ENCODE measurements around the gene TPRX1.
"Not testable (repeated sequence)": the region's sequence is repeated elsewhere in the genome, so short reads cannot be mapped to it uniquely, and the experiment has no call there.

Gene TPRX1

GRCh38 chr19:47766359-47766620 lies 38.1 kb downstream of the TPRX1 start:
- DNase-seq, result no peak

- DNase-seq, result peak; percentile 6
These were observed 38.6 kb downstream of the TPRX1 start for GRCh38 chr19:47765523-47766358.

GRCh38 chr19:47764705-47765104 lies 39.6 kb downstream of the TPRX1 start:
- not testable (repeated sequence) for DNase-seq

GRCh38 chr19:47762615-47763308 lies 41.6 kb downstream of the TPRX1 start:
- no peak for DNase-seq

DNA sequence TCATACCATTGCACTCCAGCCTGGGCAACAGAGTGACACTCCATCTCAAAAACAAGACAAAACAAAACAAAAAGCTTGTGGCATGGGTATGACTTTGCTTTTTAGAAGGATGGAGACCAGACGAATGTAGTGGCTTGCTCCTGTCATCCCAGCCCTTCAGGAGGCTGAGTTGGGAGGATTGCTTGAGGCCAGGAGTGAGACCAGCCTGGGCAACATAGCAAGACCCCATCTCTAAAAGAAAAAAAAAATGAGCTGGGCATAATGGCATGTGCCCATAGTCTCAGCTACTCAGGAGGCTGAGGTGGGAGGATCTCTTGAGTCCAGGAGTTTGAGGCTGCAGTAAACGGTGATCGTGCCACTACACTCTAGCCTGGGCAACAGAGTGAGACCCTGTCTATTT lies 42.2 kb downstream of the TPRX1 start:
- DNase-seq, result no peak

DNA sequence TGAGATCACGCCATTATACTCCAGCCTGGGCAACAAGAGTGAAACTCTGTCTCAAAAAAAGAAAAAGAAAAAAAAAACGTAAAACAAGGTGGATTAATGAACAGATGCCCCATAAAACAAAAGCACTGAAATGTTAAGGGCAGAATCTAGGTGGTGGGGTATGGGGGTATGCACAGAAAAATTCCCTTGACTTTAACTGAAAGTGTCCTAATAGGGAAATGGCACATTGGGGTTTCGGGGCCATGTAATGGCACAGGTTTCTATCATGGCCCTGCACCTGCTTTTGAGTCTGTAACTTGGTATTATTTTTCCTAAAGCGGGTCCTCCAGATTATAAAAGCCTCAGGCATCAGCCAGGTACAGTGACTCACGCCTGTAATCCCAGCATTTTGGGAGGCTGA lies 42.8 kb downstream of the TPRX1 start:
- no peak for DNase-seq

GRCh38 chr19:47760632-47760999 lies 43.7 kb downstream of the TPRX1 start:
- DNase-seq, result no peak

DNA sequence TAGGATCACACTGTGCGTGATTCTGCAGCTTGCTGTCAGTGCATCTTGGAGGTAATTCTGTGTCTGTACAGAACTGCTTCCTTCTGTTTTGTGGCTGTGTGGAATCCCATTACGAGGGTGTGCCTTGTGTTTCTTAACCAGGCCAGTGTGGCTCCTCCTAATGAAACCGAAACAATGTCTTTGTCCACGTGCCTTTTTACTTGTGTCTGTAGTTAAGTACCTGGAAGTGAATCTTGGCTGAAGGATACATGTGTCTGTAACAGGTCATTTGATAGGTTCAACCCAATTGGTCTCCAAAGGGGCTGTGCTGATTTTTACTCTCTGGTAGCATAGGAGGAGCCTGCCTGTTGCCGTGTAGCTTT lies 45.9 kb downstream of the TPRX1 start:
- DNase-seq, result no peak

DNA sequence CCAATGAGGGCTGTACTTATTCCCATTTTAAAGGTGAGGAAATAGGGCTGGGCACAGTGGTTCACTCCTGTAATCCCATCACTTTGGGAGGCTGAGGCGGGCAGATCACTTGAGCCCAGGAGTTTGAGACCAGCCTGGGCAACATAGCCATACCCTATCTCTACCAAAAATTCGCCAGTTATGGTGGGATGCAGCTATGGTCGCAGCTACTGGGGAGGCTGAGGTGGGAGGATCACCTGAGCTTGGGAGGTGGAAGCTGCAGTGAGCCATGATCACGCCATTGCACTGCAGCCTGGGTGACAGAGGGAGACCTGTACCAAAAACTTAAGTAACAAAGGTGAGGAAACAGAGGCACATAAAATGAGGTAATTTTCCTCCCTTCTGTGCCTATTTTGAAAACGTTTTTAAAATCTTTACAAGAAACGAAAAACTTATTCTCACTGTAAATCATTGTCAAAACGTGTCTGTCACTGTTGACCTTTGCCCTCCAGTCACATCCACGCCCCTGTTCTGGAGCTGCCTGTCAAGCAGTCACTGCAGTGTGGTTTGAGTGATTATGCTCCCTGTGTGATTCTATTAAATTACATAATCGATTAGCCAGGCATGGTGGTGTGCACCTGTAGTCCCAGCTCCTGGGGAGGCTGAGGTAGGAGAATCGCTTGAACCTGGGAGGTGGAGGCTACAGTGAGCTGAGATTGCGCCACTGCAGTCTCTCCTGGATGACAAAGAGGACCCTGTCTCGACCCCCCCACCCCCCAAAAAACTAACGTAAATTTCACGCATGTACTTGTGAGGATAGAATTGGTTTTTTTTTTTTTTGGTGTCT lies 46.5 kb downstream of the TPRX1 start:
- DNase-seq, result no peak

DNA sequence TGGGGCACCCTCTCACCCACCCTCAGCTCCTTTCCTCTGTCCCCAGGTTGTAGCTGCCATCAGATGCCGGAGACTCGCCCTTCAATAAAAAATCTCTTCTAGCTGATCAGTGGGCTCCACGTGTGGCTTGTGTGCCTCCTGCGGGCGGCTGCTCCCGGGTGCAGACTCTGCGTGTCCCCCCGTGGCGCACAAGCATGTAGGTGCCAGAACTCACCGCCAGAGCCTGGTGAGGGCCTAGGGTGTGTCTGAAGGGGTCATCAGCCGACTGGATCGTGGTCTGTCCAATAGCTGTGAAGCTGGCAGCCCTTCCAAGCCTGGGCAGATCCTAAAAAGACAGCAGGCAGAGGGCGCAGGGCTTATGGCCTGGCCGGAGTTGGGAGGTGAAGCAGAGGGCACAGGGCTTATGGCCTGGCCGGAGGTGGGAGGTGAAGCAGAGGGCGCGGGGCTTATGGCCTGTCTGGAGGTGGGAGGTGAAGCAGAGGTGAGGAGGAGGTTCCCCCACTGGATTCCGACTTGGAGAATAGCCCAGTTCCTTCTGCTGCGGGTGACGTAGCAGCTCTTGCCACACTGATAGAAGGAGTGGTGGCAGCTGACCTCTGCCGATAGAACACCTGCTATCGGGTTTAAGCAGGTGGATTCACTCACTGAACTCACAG lies 47.3 kb downstream of the TPRX1 start:
- DNase-seq, result no peak

- DNase-seq, result no peak
These were observed 47.8 kb downstream of the TPRX1 start for GRCh38 chr19:47756627-47756929.

- DNase-seq, result no peak
These were observed 48.4 kb downstream of the TPRX1 start for GRCh38 chr19:47755762-47756626.

- DNase-seq, result no peak
These were observed 49.1 kb downstream of the TPRX1 start for GRCh38 chr19:47755065-47755761.

DNA sequence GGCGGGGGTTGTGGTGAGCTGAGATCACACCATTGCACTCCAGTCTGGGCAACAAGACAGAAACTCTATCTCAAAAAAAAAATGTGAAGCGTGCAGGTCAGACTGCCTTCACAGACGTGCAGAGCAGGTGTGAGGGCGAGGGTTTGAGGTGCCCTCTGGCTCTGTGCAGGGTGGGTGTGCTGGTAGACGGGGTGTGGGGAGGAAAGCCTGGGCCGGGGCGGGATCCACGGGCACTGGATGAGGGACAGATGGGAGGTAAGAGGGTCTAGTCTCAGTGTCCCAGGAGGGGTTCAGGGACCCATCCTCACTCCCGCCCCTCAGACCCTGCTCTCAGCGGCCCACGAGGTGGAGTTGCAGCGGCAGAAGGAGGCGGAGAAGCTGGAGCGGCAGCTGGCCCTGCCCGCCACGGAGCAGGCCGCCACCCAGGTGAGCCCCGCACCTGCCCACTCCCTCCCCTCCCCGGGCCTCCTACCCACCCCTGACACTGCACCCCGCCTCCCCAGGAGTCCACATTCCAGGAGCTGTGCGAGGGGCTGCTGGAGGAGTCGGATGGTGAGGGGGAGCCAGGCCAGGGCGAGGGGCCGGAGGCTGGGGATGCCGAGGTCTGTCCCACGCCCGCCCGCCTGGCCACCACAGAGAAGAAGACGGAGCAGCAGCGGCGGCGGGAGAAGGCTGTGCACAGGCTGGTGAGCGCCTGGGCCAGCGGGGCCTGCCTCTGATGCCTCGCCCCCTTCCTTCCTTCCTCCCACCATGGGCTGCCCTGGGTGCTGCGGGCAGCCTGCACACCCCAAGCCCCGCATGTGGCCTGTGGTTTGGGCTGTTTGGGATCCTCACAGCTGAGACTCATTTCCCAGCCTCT lies 49.9 kb downstream of the TPRX1 start:
- DNase-seq, result no peak

DNA sequence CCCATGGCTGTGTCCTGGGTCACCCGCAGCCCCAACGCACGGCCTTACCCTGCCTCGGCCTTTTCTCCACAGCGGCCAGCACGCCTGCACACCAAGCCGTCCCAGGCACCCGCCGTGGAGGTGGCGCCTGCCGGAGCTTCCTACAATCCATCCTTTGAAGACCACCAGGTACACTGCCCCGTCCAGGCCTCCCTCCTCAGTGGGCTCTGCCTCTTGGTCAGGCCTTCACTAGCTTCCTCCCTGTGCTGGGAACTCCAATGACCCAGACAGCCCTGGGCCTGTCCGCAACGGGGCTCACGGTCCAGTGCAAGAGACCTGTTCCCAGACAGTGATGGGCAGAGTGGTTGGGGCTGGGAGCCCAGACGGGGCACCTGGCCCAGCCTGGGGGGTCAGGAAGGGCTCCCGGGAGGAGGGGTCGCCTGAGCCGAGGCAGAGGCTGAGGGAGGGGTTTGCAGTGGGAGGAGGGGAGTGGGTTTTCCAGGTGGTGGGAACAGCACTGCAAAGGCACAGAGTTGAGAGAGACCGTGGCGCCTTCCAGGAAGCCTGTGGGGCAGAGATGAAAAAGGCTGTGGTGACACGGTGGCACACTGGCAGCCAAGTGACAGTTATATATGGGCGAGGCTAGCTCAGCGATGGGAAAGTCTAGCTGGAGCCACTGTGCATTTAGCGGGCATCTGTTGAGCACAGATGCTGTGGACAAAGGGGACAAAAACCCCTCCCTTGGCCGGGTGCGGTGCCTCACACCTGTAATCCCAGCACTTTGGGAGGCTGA lies 51.7 kb downstream of the TPRX1 start:
- DNase-seq, result no peak

All from GOT3 (cell line).